Mesenchymal stem cell (in vitro differentiated cells and primary cell): Measurements from ENCODE around the gene NUTM2D. TPM values are rescaled to one million over a fixed set of nuclear protein-coding genes. Genes with fewer than 3 reads are reported as not detected.
"Not testable (repeated sequence)": the region's sequence is repeated elsewhere in the genome, so short reads cannot be mapped to it uniquely, and the experiment has no call there.

Experiments
- DNase-seq: peaks from one replicate; pipeline ENCODE4 v3.0.0-alpha.2; 2013
- H2AFZ ChIP-seq: one replicate; pipeline ENCODE4 v1.6.1; 2013; ENCODE audit warnings: low read depth, mild to moderate bottlenecking, control low read depth, inconsistent platforms, low read length, moderate library complexity
- H2AK5ac ChIP-seq: 2 replicates; pipeline ENCODE4 v1.6.1; 2013; ENCODE audit warnings: low read length, moderate library complexity, mild to moderate bottlenecking, inconsistent platforms; ENCODE audit not compliant: severe bottlenecking
- H2BK120ac ChIP-seq: one replicate; pipeline ENCODE4 v1.6.1; 2013; ENCODE audit warnings: low read depth, mild to moderate bottlenecking, inconsistent platforms, low read length, moderate library complexity
- H2BK12ac ChIP-seq, 2 experiments: one replicate each; pipeline ENCODE4 v1.6.1; 2013; ENCODE audit warnings: inconsistent platforms in 2 of 2, low read length in 2 of 2, mild to moderate bottlenecking in 2 of 2, moderate library complexity in 2 of 2, control low read depth in 1 of 2
- H2BK15ac ChIP-seq: one replicate; pipeline ENCODE4 v1.6.1; 2013; ENCODE audit warnings: mild to moderate bottlenecking, low read depth, inconsistent platforms; ENCODE audit not compliant: poor library complexity, severe bottlenecking
- H2BK5ac ChIP-seq: 2 replicates; pipeline ENCODE4 v1.6.1; 2013; ENCODE audit warnings: low read depth, mild to moderate bottlenecking, low read length, control low read depth, inconsistent platforms; ENCODE audit not compliant: poor library complexity, severe bottlenecking
- H3K14ac ChIP-seq, 2 experiments: one replicate each; pipeline ENCODE4 v1.6.1; 2013; ENCODE audit warnings: inconsistent platforms in 2 of 2, low read length in 2 of 2, control low read depth in 1 of 2, mild to moderate bottlenecking in 1 of 2, moderate library complexity in 1 of 2
- H3K18ac ChIP-seq, 2 experiments: one replicate each; pipeline ENCODE4 v1.6.1; 2013; ENCODE audit warnings: inconsistent platforms in 2 of 2, low read length in 2 of 2, control low read depth in 1 of 2, low read depth in 1 of 2, mild to moderate bottlenecking in 1 of 2
- H3K23ac ChIP-seq, 2 experiments: one replicate each; pipeline ENCODE4 v1.6.1; 2013; ENCODE audit warnings: inconsistent platforms in 2 of 2, low read length in 2 of 2, mild to moderate bottlenecking in 2 of 2, moderate library complexity in 2 of 2, control low read depth in 1 of 2
- H3K27ac ChIP-seq: 2 replicates; pipeline ENCODE4 v1.5.1; 2013; ENCODE audit warnings: mild to moderate bottlenecking, moderate library complexity, low read length, control low read depth, inconsistent platforms; ENCODE audit not compliant: poor library complexity, severe bottlenecking
- H3K27me3 ChIP-seq, 2 experiments: 2 replicates each; pipeline versions ENCODE4 v1.6.1 to v1.7.0; 2013; ENCODE audit warnings: low read length in 2 of 2, mild to moderate bottlenecking in 2 of 2, moderate library complexity in 2 of 2, control low read depth in 1 of 2, inconsistent platforms in 1 of 2; ENCODE audit not compliant: control insufficient read depth in 1 of 2, insufficient read depth in 1 of 2
- H3K36me3 ChIP-seq, 2 experiments: 2 replicates each; pipeline versions ENCODE4 v1.6.1 to v1.7.0; 2013; ENCODE audit warnings: low read length in 2 of 2, control low read depth in 1 of 2, inconsistent platforms in 1 of 2, low read depth in 1 of 2, mild to moderate bottlenecking in 1 of 2; ENCODE audit not compliant: insufficient read depth in 2 of 2, control insufficient read depth in 1 of 2
- H3K4ac ChIP-seq, 2 experiments: one replicate each; pipeline ENCODE4 v1.6.1; 2013; ENCODE audit warnings: inconsistent platforms in 2 of 2, low read length in 2 of 2, mild to moderate bottlenecking in 2 of 2, moderate library complexity in 2 of 2, control low read depth in 1 of 2, low read depth in 1 of 2
- H3K4me1 ChIP-seq: 2 replicates; pipeline ENCODE4 v1.6.1; 2013; ENCODE audit warnings: low read depth, low read length, control low read depth; ENCODE audit not compliant: control insufficient read depth, insufficient read depth
- H3K4me2 ChIP-seq: 2 replicates; pipeline ENCODE4 v1.6.1; 2013; ENCODE audit warnings: low read length, mild to moderate bottlenecking, inconsistent platforms; ENCODE audit not compliant: poor library complexity, severe bottlenecking
- H3K4me3 ChIP-seq, 2 experiments: 2 replicates each; pipeline versions ENCODE4 v1.5.1 to v1.7.0; 2013; ENCODE audit warnings: low read length in 2 of 2, mild to moderate bottlenecking in 2 of 2, control low read depth in 1 of 2, low read depth in 1 of 2; ENCODE audit not compliant: insufficient read depth in 1 of 2
- H3K79me1 ChIP-seq: replicated peaks from 2 replicates; pipeline ENCODE4 v1.6.1; 2013; ENCODE audit warnings: mild to moderate bottlenecking, control low read depth, low read length, inconsistent platforms; ENCODE audit not compliant: poor library complexity, severe bottlenecking
- H3K9ac ChIP-seq: 2 replicates; pipeline ENCODE4 v1.7.0; 2013; ENCODE audit warnings: mild to moderate bottlenecking, low read length, moderate library complexity
- H3K9me3 ChIP-seq: 2 replicates; pipeline ENCODE4 v1.7.0; 2013; ENCODE audit warnings: mild to moderate bottlenecking, low read length; ENCODE audit not compliant: control insufficient read depth
- H4K8ac ChIP-seq: one replicate; pipeline ENCODE4 v1.6.1; 2013; ENCODE audit warnings: inconsistent platforms, mild to moderate bottlenecking, low read length, moderate library complexity
- H4K91ac ChIP-seq: one replicate; pipeline ENCODE4 v1.6.1; 2013; ENCODE audit warnings: mild to moderate bottlenecking, low read length, inconsistent platforms
- WGBS: methylation state at CpG from one replicate; pipeline ENCODE4 v1.1.7; 2013; ENCODE audit warnings: mixed read lengths; 5-methylcytosine and 5-hydroxymethylcytosine counted together
- polyA plus RNA-seq, 2 experiments: library from polyadenylated mRNA; stranded (reverse); fragments of 200-250 nt; gene quantifications; one replicate each; pipeline ENCODE4 v1.2.3, GENCODE V29; 2013

Gene NUTM2D, protein sequence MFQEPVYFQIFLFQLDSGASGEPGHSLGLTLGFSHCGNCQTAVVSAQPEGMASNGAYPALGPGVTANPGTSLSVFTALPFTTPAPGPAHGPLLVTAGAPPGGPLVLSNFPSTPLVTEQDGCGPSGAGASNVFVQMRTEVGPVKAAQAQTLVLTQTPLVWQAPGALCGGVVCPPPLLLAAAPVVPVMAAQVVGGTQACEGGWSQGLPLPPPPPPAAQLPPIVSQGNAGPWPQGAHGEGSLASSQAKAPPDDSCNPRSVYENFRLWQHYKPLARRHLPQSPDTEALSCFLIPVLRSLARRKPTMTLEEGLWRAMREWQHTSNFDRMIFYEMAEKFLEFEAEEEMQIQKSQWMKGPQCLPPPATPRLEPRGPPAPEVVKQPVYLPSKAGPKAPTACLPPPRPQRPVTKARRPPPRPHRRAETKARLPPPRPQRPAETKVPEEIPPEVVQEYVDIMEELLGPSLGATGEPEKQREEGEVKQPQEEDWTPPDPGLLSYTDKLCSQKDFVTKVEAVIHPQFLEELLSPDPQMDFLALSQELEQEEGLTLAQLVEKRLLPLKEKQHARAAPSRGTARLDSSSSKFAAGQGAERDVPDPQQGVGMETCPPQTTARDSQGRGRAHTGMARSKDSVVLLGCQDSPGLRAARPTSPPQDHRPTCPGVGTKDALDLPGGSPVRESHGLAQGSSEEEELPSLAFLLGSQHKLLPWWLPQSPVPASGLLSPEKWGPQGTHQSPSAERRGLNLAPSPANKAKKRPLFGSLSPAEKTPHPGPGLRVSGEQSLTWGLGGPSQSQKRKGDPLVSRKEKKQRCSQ
- polyA plus RNA-seq (2013, experiment 1 of 2) = 1.0 TPM
- polyA plus RNA-seq (2013, experiment 2 of 2) = 1.4 TPM

DNA sequence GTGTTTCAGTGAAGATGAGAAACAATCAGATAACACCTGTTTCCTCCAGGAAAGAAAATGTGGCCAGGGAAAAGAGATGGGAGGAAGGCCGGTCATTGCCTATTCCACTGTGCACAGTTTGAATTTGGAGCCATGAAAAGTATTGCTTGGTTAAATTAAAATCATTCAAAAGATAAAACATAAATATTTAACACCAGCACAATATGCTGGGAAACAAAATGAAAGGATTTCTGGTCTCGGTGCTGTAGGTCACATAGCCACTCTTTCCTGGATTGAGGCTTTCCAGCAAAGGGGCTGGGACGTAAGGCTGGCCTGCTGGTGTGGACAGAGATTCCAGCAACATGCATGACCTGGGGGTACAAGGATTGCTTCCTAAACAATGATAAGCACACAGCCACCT, at the start of gene NUTM2D:
TSS of gene NUTM2D (plus strand) at position 301 of the 400 bp plus-strand sequence. CDS start 522 bp downstream, outside the sequence.
- not testable (repeated sequence) for DNase-seq, H3K79me1 ChIP-seq, H2BK15ac ChIP-seq, H2BK120ac ChIP-seq, H3K4me3 ChIP-seq, H4K91ac ChIP-seq, H3K27ac ChIP-seq, H3K23ac ChIP-seq, H2AK5ac ChIP-seq, H2BK12ac ChIP-seq, H3K27me3 ChIP-seq, H3K9ac ChIP-seq, H3K9me3 ChIP-seq, H2AFZ ChIP-seq, H3K14ac ChIP-seq, H3K4me1 ChIP-seq, H3K18ac ChIP-seq, H3K36me3 ChIP-seq, H3K4me2 ChIP-seq, H4K8ac ChIP-seq, H3K4ac ChIP-seq, H2BK5ac ChIP-seq
- no CpG with 5 or more reads among the region's 3 CpGs for WGBS

DNA sequence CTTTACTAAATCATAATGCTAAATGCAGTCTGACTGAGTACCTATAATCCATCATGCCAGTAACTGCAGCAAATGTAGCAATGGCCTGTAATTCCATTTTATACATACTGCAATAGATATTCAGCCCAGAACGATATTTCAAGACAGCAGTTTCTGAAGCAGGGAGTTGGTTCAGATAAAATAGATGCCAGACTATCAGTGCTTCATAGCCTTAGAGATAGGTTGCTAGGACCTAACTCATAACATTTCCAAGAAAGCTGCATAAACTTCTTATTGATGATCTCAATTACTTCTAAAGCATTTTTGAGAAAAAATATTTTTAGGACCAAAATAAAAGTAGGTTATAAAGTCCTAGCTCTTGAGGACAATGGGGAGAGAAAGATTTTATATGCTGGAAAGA, 48.8 kb upstream of the NUTM2D start:
- not testable (repeated sequence) for H3K27me3 ChIP-seq
- no CpG with 5 or more reads among the region's 1 CpG for whole genome bisulfite sequencing

DNA sequence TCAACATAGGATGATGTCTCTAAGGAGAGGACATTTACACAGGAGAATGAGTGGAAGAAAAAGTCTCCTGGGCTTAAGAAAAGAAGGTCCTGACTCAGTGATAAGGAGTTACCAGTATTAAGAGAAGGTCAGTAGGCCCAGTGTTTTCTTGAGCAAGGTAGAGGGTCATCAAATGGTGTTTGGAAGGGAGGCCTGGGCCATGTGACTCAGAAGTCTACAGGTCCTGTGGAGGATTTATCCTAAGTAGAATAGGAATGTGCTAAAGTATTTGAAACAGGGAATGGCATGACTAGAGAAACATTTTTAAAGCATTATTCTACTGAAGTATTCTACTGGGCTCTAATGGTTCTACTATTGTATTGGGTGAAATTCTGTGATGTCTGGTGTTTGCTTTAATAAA, 47.9 kb upstream of the NUTM2D start:
- not testable (repeated sequence) for H3K9ac ChIP-seq

More for the DNA sequence above, 48.8 kb upstream of the NUTM2D start:
- not testable (repeated sequence) for H3K4me3 ChIP-seq, H3K36me3 ChIP-seq, H2BK5ac ChIP-seq, H2BK120ac ChIP-seq, DNase-seq, H3K23ac ChIP-seq, H3K9ac ChIP-seq, H2AFZ ChIP-seq, H3K18ac ChIP-seq, H3K79me1 ChIP-seq, H4K8ac ChIP-seq, H3K4ac ChIP-seq, H2BK15ac ChIP-seq, H3K4me2 ChIP-seq, H3K9me3 ChIP-seq, H3K14ac ChIP-seq, H2BK12ac ChIP-seq, H4K91ac ChIP-seq, H3K4me1 ChIP-seq, H3K27ac ChIP-seq, H2AK5ac ChIP-seq

DNA sequence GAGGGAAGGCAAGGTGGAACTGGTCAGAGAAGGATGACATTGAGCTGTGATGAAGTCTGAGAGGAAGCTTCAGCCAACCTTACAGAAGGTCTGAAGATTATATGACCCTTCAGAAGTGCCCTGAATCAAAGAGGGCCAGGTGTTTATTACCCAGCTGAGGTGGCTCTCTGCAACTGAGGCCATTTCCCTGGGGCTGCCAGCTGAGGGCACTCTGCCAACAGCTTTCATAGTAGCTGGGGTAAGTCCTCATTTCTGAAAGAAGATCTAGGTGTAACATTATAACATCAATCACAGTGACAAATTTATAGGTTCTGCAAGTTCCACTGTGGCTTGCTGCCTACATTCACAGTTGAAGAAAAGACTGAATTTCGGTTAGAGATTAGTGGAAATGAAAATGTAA, 46.0 kb upstream of the NUTM2D start:
- not testable (repeated sequence) for H3K36me3 ChIP-seq, H4K8ac ChIP-seq, H3K23ac ChIP-seq, H3K14ac ChIP-seq, H2AFZ ChIP-seq, H3K4ac ChIP-seq, DNase-seq, H2BK5ac ChIP-seq, H4K91ac ChIP-seq, H2BK120ac ChIP-seq, H3K4me2 ChIP-seq, H3K4me3 ChIP-seq, H3K9me3 ChIP-seq, H2AK5ac ChIP-seq, H2BK15ac ChIP-seq, H3K27me3 ChIP-seq, H2BK12ac ChIP-seq, H3K27ac ChIP-seq, H3K18ac ChIP-seq, H3K4me1 ChIP-seq, H3K9ac ChIP-seq, H3K79me1 ChIP-seq
- WGBS = no CpG with 5 or more reads among the region's 1 CpG

More for the DNA sequence above, 47.9 kb upstream of the NUTM2D start:
- not testable (repeated sequence) for H3K36me3 ChIP-seq, H3K4me1 ChIP-seq, H3K27me3 ChIP-seq, H3K79me1 ChIP-seq, DNase-seq, H3K4me2 ChIP-seq, H3K18ac ChIP-seq, H3K9me3 ChIP-seq, H2BK120ac ChIP-seq, H3K14ac ChIP-seq, H2BK12ac ChIP-seq, H3K4me3 ChIP-seq, H3K4ac ChIP-seq, H2BK15ac ChIP-seq, H2BK5ac ChIP-seq, H4K91ac ChIP-seq, H3K27ac ChIP-seq, H2AK5ac ChIP-seq, H3K23ac ChIP-seq, H4K8ac ChIP-seq, H2AFZ ChIP-seq
